GM21825 (cell line): ENCODE data around the gene SLC29A3.

Experiments
- ATAC-seq: cut with Tn5 transposase; IDR thresholded peaks from one replicate; pipeline ENCODE4 v1.9.1; 2021; ENCODE audit warnings: mild to moderate bottlenecking, moderate library complexity; ENCODE audit not compliant: unreplicated experiment

Gene SLC29A3

DNA sequence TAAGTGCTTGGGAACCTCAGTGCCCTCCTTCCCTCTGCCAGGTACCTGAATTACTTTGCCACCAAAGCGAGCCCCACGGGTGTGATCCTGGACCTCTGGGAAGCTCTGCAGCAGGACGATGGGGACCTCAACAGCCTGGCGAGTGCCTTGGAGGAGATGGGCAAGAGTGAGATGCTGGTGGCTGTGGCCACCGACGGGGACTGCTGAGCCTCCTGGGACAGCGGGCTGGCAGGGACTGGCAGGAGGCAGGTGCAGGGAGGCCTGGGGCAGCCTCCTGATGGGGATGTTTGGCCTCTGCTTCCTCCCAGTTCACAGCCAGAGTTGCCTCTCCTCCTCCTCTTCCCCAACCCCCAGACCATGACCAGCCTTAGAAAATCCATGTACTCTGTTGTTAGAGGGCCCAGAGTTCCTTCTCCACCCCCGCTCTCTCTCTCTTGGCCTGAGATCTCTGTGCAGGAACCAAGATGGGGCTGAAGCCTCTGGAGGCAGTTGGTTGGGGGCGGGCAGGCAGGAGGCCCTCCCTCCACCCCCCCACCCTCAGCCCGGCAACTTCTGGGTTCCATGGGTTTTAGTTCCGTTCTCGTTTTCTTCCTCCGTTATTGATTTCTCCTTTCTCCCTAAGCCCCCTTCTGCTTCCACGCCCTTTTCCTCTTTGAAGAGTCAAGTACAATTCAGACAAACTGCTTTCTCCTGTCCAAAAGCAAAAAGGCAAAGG lies 19.8 kb upstream of the SLC29A3 start:
- no peak for ATAC-seq

DNA sequence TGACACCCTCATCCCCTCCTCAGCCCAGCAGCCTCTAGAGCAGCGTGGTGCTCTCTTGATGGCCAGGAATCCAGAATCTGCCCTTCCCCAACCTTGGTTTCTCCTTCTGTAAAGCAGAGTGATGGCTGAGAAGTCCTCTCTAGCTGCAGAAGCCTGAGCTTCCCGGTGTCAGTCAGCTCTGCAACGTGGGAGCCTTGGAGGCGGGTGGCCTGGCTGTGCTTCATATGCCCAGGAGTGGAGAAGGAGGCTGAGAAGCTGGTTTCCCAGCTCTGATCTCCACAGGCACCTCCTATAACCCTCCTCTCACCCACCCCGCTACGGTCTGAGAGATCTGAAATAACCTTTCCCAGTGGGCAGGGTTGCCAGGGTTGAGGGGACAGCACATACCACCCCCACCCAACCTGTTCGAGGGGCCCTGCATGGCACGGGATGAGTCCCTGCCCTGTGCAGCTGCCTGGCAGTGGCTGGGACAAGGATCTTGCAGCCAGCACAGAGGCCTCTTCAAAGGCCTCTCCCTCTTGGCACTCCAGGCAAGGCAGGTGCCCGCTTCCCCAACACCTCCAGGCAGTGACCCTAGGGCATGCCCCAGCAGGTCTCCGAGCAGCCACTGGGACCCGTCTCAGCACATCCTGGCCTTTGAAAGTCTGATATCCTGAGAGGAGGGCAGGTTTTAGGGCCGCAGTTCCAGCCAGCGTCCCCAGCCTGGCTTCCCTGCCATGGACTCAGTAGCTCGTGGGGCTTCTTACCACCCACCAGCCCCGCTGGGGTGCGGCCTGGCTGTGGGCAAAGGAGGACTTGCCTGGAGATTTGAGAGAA lies 18.3 kb upstream of the SLC29A3 start:
- ATAC-seq: no peak

DNA sequence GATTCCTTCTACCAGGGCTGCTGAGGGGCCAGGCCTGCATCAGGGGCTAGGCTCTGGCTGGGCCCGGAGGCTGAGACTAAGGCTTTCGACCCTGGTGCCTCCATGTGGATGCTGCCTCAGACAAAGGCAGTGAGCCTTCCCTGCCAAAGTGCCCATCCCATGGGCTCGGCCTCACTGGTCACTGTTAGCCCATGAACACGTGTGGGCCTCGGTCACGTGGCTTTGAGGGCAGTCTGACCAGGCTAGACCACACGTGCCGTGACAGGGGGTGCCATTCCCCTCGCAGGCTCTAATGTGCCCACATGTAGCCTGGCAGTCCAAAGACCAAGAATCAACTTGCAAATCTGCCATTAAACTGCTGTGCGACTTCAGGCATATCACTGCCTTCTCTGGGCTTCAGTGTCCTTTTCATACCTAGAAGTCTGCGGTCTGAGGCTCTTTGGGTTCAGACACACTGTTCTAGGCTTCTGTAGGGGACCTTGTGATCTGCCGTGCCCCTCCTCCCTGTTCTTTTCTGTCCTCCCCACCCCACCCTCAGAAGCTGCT lies 17.6 kb upstream of the SLC29A3 start:
- ATAC-seq: no peak

DNA sequence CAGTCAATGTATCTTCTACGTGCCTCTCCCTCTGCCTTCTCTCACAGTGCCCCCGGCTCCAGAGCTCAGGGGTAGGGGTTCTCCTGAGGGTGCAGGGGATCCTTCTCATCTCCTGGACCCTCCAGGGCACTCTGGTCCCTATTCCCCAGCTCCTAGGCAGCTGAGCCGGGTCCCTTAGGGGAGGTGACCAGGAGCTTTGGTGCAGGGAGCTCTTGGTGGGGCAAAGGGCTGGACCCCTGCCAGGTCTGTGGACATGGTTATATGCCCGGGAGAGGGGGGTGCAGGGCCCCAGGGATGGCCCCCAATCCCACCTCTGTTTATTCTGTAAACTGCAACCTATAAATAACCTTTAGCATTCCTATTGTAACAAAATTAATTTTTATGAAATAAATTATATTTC lies 16.6 kb upstream of the SLC29A3 start:
- ATAC-seq: no peak

DNA sequence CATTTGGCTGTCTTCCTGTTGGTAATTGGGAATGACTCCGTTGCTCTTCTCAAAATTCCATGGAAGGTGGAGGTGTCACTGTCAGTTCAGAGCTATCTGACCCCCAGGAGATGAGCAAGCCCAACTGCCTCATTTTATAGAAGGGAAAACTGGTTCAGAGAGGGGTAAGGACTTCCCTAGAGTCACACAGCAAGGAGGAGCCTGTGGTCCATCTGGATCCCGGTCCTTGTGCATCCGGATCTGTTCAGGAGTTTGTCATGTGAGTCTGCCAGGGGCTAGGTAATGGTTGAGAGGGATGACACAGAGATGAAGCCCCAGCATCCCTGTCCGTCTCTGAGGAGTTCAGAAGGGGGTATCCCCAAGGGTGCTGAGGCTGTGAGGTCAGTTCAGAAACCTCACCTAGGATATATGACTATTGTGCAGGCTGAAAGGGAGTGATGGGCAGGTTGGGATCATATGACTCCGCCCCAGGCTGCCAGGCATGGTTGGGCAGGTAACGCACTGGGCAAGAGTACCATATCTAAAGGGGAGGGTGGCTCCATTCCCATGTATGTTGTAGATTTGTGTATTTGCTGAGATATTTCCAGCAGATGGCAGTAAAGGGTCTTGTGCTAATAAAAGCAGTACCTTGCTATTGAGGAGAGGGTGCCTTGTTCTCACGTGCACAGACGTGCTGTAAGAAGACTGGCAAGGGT lies 16.0 kb upstream of the SLC29A3 start:
- ATAC-seq: no peak

DNA sequence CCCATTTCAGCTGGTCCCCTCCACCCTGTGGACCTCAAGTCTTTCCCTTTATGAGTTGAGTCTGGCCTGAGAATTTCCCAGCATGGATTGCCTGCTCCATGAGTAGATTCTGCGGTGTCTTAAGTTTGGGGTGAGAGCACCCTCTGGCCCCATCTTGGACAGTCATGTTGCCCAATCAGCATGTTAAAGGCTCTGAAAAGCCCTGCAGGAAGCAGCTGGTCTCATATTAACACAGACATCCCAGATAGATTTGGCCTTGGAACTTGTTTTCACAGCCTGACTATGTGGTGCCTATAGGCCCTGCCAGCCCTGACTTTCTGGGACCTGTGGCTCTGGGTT lies 15.5 kb upstream of the SLC29A3 start:
- no peak for ATAC-seq

DNA sequence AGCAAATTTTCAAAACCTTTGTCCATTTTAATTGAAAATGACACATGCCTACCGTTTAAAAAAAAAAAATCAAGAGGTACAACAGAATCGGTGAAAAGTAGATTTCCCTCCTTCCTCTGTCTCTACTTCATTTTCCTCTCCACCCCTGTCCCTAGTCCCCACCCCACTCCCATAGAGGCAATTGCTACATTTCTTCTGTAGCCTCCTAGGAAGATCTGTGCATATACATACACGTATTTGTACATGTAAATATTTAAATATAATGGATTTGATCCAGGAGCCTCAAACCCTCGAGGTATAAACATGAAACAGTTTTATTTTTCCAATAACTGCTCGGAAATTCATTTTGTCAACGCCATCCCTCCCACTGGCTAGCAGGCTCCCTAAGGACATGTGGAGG lies 14.1 kb upstream of the SLC29A3 start:
- no peak for ATAC-seq

DNA sequence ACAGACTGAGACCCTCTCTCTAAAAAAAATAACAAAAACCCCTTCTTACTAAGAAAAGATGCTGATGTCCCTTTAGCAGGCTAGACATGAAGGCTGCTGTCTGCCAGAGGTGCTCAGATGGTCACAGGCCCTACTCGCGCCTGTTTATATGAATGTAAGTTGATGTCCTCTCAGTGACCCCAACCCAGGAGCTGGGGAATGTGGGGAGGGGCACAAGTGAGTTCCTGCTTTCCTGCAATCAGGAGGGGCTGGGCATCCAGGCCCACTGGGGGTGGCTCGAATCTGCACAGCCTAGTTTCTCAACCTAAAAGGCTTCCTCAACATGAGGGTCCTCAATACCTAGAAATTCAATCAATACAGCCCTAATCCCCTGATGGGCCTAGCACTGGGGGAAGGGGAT lies 12.1 kb upstream of the SLC29A3 start:
- no peak for ATAC-seq

DNA sequence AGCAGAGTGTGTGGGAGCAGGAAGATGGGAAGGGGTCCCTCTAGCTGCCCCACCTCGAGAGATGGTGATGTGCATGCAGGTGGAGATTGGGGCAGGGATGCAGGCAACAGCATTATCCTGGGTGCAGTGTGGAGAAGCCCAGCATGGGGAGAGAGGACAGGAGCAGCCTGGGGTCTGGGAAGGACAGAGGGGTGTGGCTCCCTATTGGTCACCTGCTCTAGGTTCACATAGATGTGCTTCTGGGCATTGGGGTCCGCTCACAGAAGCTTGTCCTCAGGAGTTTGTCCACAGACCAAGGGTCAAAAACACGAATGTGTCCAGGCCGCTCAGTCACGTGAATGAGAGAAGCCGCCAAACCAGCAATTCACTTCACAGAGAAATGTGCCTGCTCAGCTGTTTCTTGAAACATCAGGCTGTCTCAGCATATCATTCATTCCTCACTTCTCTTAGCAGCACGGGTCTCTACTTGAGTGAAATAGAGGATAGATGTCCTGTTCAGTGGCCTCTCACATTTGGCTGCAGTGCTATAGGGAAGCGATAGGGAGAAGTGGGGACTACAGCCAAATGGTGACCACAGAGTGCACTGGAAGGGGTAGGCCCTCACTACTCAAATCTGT lies 11.5 kb upstream of the SLC29A3 start:
- no peak for ATAC-seq

DNA sequence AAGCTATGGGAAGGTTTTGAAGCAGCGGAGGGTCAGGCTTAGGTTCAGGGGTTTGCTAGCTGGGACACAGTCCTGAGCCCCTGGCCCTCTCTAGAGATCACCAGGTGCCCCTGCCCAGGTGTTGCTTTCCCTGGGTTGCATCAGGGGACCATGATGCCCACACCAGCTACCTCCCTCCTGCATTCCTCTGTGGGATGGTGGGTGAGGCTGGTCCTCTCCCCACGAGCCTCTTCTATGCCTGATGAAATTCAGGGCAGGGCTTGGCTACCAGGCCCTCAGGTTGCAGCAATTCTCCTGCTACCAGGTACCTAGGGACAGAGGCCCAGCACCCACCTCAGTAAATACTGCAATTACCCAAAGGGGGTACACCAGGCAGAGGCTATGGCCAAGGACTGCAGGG lies 10.8 kb upstream of the SLC29A3 start:
- ATAC-seq: no peak

DNA sequence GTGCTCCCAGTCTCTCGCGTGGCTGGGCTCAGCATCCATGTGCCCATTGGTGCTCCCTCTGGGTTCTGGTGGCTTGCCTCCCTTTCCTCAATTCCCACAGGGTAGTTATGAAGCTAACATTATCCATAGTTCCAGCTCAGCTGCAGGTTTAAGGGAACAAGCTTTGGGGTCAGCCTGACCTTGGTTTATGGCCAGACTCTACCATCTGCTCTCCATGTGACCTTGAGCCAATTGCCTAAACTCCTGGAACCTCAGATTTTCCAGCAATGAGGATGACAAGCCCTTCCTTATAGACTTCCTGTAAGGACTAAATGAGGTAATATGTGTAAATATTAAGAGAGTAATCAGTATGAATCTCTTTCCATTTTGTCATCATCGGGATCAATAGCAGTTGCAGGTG lies 10.1 kb upstream of the SLC29A3 start:
- no peak for ATAC-seq

DNA sequence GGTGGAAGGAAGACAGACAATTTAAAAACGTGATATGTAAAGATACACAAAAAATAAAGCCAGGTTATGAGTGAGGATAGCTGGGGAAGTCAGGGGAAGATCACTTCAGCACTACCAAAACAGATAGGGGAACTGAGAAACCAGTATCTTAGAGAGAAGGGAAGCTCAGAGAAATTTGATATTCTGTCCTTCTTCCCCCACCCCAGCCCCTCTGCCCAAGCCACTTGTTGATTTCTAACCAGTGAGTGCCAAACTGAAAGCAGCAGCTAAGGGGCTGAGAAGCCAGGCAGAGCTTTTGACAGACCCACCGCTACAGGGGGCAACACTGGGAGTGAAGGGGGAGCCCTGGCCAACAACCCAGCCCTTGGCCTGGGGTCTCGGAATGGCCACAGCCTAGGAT lies 9.1 kb upstream of the SLC29A3 start:
- ATAC-seq: no peak

DNA sequence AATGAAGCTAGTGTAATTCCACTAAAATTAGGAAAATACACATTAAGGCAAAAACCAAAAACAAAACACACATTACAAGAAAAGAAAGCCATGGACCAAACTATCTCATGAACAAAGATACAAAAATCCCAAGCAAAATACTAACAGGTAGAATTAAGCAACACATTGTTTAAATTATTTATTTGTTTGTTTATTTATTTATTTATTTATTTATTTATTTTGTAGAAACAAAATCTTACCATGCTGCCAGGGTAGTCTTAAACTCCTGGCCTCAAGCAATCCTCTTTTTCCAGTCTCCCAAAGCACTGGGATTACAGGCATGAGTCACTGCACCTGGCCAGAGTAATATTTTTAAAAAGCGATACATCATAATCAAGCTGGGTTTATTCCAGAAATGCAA lies 6.8 kb upstream of the SLC29A3 start:
- ATAC-seq: no peak

DNA sequence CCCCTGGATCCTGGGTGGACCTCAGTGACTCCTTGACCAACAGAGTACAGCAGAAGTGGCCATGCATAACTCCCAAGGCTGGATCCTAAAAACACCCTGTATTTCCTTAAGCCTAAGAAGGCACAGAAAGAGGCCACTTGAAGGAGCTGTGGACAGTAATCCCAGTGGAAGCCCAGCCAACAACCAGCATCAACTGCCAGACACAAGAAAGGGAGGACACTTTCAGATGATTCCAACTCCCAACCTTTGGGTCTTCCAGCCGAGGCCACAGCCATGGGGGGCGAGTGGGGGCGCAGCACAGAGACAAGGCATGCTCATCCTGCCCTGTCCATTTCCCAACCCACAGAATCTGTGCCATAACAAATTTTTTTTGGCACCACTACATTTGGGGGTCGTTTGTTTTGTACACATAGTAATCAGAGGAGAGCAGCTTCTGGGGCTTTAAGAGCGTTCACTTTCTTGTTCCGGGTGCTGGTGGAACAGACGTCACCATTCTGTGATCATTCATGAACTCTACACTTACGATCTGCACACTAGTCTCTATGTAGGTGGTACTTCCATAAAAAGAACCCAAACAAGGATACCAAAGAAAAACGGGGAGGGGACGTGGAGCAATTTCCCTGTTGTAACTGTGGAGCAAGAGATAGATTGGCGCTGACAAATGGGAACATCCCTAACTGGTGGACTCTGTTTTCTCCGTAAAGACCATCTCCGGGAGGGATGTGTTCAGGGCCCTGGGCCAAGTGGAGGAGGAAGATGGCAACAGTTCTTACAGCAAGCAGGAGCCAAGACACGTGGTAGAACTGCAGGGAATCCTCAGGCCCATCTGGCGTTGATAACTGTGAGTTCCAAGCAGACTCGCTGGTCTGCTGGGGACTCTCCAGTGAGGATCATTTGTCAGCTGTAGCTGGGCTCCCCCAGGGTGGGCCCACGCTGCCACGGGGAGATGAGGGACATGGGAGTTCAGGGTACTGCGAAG lies 6.0 kb upstream of the SLC29A3 start:
- ATAC-seq: no peak

DNA sequence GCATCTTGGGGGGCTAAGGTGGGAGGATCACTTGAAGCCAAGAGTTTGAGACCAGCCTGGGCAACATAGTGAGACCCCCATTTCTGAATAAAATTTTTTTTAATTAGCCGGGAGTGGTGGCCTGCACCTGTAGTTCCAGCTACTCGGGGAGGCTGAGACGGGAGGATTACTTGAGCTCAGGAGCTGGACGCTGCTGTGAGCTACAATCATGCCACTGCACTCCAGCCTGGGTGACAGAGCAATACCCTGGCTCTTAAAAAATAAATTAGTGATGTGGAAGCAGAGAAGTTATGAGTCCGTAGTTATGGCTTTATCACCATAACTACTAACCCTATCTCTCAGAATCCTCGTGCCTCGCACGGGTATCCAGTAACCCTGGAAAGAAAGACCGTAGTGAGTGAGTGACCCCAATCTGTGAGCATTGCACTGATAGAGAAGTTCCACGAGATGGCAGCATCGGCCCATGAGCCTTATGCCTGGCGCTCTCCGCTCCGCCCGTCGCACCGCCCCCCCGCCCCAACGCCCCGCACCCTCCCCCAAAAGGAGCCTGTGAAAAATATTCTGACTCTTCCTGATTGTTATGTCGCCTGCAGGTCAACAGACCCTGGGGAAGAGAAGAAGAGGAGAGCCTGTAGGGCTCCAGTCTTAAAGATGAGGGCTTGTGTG lies 4.9 kb upstream of the SLC29A3 start:
- no peak for ATAC-seq

DNA sequence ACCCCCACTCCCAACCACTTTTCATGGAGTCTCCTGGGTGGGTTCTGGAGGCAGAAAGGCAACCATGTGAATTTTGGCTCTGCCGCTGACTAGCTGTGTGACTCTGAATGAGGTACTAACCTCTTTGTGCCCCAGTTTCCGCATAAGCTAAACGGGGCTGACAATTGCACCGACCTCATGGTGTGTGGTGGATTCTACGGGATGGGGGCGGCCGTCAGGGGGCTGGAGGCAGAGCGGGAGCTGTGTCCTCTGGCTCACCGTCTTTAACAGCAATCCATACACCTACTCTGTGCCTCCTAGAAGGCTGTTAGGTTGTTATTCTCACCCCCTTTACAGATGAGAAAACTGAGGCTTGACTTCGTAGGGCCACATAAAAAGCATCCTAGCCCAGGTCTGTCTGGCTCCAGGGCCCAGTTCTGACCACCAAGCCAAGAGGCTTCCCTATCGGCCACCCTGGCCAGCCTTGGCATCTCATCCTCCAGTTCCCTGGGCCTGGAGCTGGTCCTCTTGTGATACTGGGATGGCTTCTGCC lies 4.3 kb upstream of the SLC29A3 start:
- ATAC-seq: no peak

DNA sequence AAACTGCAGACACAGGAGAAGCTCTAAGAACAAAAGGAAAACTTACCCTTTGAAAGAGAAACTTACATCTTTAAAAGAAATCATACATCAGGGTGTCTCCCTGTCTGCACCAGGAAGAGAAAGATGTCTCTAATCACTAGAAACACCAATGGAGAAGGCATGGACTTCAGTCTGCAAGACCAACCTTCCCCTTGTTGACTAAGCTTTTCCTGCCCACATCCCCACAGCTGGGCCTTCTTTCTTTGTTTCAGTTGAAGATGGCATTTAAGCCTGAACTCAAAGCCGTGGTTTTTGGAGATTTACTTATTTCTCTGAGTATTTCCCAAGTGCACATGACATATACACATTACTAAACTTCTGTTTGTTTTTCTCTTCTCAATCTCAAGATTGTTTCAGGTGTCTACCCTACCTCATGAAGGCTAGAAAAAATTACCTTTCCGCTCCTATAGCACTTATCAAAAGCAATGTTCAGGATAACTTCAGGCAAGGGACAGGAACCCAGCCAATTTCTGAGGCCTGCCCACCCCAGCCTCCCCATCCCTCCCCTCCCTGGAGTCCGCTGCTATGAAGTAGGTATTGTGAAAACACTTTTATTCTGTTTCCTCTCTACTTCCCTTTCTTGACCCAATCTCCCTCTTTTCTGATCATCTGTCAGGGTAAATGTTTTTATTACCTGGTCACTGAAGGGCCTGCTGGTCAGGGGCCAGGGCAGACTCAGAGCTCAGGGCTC lies 2.8 kb upstream of the SLC29A3 start:
- no peak for ATAC-seq

DNA sequence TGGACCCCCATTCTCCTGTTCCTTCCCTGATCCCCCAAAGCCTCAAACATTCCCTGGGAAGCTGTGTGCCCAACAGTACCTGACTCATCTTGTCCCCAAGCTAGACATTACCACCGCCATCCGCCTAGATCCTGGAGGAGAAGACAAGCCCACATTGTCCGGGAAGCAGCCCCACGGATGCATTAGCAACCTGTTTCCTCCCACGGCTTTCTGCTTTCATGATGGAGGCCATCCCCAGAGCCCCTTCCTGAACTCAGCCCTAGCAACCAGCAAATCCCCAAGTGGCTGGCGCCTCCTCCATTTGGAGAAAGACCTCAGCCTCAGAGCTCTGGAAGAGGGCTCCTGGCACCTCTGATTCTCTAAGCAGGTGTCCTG lies 2.3 kb upstream of the SLC29A3 start:
- ATAC-seq: no peak

DNA sequence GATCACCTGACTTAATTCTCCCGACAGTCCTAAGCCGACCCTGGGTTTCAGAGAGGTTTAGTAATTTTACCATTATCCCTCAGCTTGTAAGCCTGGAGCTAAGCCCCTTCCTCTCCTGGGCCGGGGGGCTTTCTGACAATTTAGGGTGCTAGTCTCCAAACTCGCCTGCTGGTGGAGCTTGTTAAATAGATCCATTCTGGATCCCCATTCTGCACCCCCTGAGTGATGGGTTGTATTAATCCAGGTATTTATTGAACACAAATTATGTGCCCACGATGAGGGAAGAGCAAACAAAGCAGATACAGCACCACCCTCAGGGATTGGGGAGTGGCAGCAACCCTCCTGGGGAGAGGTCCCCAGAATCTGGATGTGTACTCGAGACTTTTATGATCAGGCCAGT lies 1.3 kb upstream of the SLC29A3 start:
- ATAC-seq: no peak
